Measurements from ENCODE around the gene GRIK4. TPM values are rescaled to one million over a fixed set of nuclear protein-coding genes. Genes with fewer than 3 reads are reported as not detected.

The GRIK4 gene
- polyA plus RNA-seq, 1 of the 3 experiments (the other 2 are of a cell fraction): 0.03 TPM

GRCh38 chr11:120523196-120523595 is 11.6 kb downstream of the GRIK4 start:
- CTCF ChIA-PET: interaction anchor here (0.7 to 8.0 kb wide), 4 partner anchors 11 to 279 kb away, joined by 3 to 56 read pairs (median 8); partner anchors contain the start of gene GRIK4
- H3K9ac ChIP-seq: no peak overlapping the region
- no peaks in the 10 kb centered on the region; the same call in 1 of the 2 replicates for H3K27me3 ChIP-seq (ENCODE audit: insufficient read depth)
- no peak for TF ChIP-seq SMC3 (IDR thresholded peaks at IDR 0.05; ENCODE audit: low read depth, low read length)
- TF ChIP-seq ZBTB33 (IDR thresholded peaks at IDR 0.05; ENCODE audit: borderline replicate concordance, low read depth): no peak
- TF ChIP-seq FOSL2 (IDR thresholded peaks at IDR 0.05; ENCODE audit: borderline replicate concordance, low read depth): no peak
- no peak for TF ChIP-seq TAF1 (IDR thresholded peaks at IDR 0.05; ENCODE audit: borderline replicate concordance, low read depth, low read length)
- TF ChIP-seq JUND (IDR thresholded peaks at IDR 0.05): no peak
- no peak for TF ChIP-seq RCOR1 (IDR thresholded peaks at IDR 0.05; ENCODE audit: low read length)
- H3F3A ChIP-seq (replicated peaks; ENCODE audit: insufficient read depth): no peaks in the 10 kb centered on the region
- H4K20me1 ChIP-seq (ENCODE audit: insufficient read depth): no peaks in the 10 kb centered on the region
- no peaks in the 10 kb centered on the region for H3K79me2 ChIP-seq (ENCODE audit: insufficient read depth)
- H3K9me3 ChIP-seq: no peaks in the 10 kb centered on the region
- H2AFZ ChIP-seq (ENCODE audit: low read depth): no peak overlapping the region
- no peak for DNase-seq
- no peaks in the 10 kb centered on the region for H3K9me2 ChIP-seq
- H3K36me3 ChIP-seq (replicated peaks in 1 of 2; ENCODE audit: control insufficient read depth in 1 of 2, insufficient read depth in 2 of 2, low read length in 1 of 2): no peaks in the 10 kb centered on the region
- WGBS (ENCODE audit: low lambda C conversion rate): 78% methylated on average over 8 of the region's 12 CpGs
- no peak overlapping the region for H3K4me3 ChIP-seq (ENCODE audit: low read depth in 2 of 2, low read length in 1 of 2)
- H3K27ac ChIP-seq (ENCODE audit: low read depth in 2 of 2, low read length in 1 of 2): no peak overlapping the region
- POLR2A ChIA-PET: no interaction called here
- H3K4me2 ChIP-seq: no peak overlapping the region
- H3K4me1 ChIP-seq (ENCODE audit: control insufficient read depth in 1 of 2, insufficient read depth in 2 of 2, low read depth in 1 of 2, low read length in 1 of 2): peaks cover 0 to 10% of the 10 kb centered on the region in 2 experiments; a peak in 1 of 4 replicates

GRCh38 chr11:120524536-120525085 is 13.1 kb downstream of the GRIK4 start:
- DNase-seq: no peak
- 51% methylated on average over 2 of the region's 9 CpGs for WGBS (ENCODE audit: low lambda C conversion rate)
- POLR2A ChIA-PET: no interaction called here
- Histone ChIP-seq H3K4me2 (no peak overlapping the region), H3K4me1 (ENCODE audit: control insufficient read depth in 1 of 2, insufficient read depth in 2 of 2, low read depth in 1 of 2, low read length in 1 of 2) (peaks cover 0 to 10% of the 10 kb centered on the region in 2 experiments; a peak in 1 of 4 replicates), H3K9me3 (no peaks in the 10 kb centered on the region), H3F3A (replicated peaks; ENCODE audit: insufficient read depth) (no peaks in the 10 kb centered on the region), H3K9ac (no peak overlapping the region), H3K27me3 (ENCODE audit: insufficient read depth) (no peaks in the 10 kb centered on the region; the same call in 1 of the 2 replicates), H3K36me3 (replicated peaks in 1 of 2; ENCODE audit: control insufficient read depth in 1 of 2, insufficient read depth in 2 of 2, low read length in 1 of 2) (no peaks in the 10 kb centered on the region), H2AFZ (ENCODE audit: low read depth) (no peak overlapping the region), H3K4me3 (ENCODE audit: low read depth in 2 of 2, low read length in 1 of 2) (no peak overlapping the region), H3K79me2 (ENCODE audit: insufficient read depth) (no peaks in the 10 kb centered on the region), H3K27ac (ENCODE audit: low read depth in 2 of 2, low read length in 1 of 2) (no peak overlapping the region), H3K9me2 (no peaks in the 10 kb centered on the region), H4K20me1 (ENCODE audit: insufficient read depth) (no peaks in the 10 kb centered on the region)
- CTCF ChIA-PET: interaction anchor here (3.3 to 8.0 kb wide), 2 partner anchors 12 to 161 kb away, joined by 11 to 56 read pairs; partner anchors contain the start of gene GRIK4
- TF ChIP-seq POLR2AphosphoS5 (IDR thresholded peaks at IDR 0.05; ENCODE audit: low read depth, low read length): no peak
- no peak for TF ChIP-seq ELF1 (IDR thresholded peaks at IDR 0.05)
- no peak for TF ChIP-seq GATA2 (CRISPR knock-in tag; IDR thresholded peaks at IDR 0.05)
- TF ChIP-seq RXRA (IDR thresholded peaks at IDR 0.05; ENCODE audit: borderline replicate concordance, low read depth): no peak
- no peak for TF ChIP-seq IRF3 (IDR thresholded peaks at IDR 0.05; ENCODE audit: low read depth, low read length)
- TF ChIP-seq TAF1 (IDR thresholded peaks at IDR 0.05; ENCODE audit: borderline replicate concordance, low read depth, low read length): no peak
- no peak for TF ChIP-seq YY1 (IDR thresholded peaks at IDR 0.05; ENCODE audit: low read depth)
- no peak for TF ChIP-seq MEF2A (IDR thresholded peaks at IDR 0.05; ENCODE audit: borderline replicate concordance, low read depth)
- no peak for TF ChIP-seq ZBTB33 (IDR thresholded peaks at IDR 0.05; ENCODE audit: borderline replicate concordance, low read depth)
- TF ChIP-seq FOSL2 (IDR thresholded peaks at IDR 0.05; ENCODE audit: borderline replicate concordance, low read depth): no peak
- no peak for TF ChIP-seq SMC3 (IDR thresholded peaks at IDR 0.05; ENCODE audit: low read depth, low read length)

Measured in SK-N-SH (cell line).